Activated T-helper 17 cell treated with anti-CD3 and anti-CD28 coated beads, Interleukin-2, amount 50 U/mL, for 72 hours (primary cell): Measurements from ENCODE around the gene XRN1. TPM values are rescaled to one million over a fixed set of nuclear protein-coding genes. Genes with fewer than 3 reads are reported as not detected.
"Not testable (repeated sequence)": the region's sequence is repeated elsewhere in the genome, so short reads cannot be mapped to it uniquely, and the experiment has no call there.

Experiments used
- ATAC-seq: fragments of 150-1000 bp; cut with Tn5 transposase; replicated peaks from 2 replicates; pipeline ENCODE4 v1.10.0; 2021; ENCODE audit warnings: mild to moderate bottlenecking, moderate library complexity
- H3K27ac Mint-ChIP-seq: one replicate; pipeline ENCODE4 v1.8.0; 2022; ENCODE audit warnings: mixed read lengths
- H3K27me3 Mint-ChIP-seq: one replicate; pipeline ENCODE4 v1.8.0; 2022; ENCODE audit warnings: mixed read lengths
- H3K36me3 Mint-ChIP-seq: one replicate; pipeline ENCODE4 v1.8.0; 2022; ENCODE audit warnings: low read depth, mild to moderate bottlenecking, mixed read lengths
- H3K4me1 Mint-ChIP-seq: one replicate; pipeline ENCODE4 v1.8.0; 2022; ENCODE audit warnings: mixed read lengths
- H3K4me3 Mint-ChIP-seq: one replicate; pipeline ENCODE4 v1.8.0; 2022; ENCODE audit warnings: mild to moderate bottlenecking, mixed read lengths
- H3K9me3 Mint-ChIP-seq: one replicate; pipeline ENCODE4 v1.8.0; 2022; ENCODE audit warnings: mixed read lengths
- total RNA-seq, 2 donors: library from RNA; stranded (reverse); gene quantifications; one replicate each; pipeline ENCODE4 v1.2.3, GENCODE V29; 2022

XRN1 gene
- total RNA-seq, 2 donors from 2014 or later: 51.4 to 94.3 TPM

- not testable (repeated sequence) for H3K36me3 Mint-ChIP-seq, H3K27ac Mint-ChIP-seq, ATAC-seq, H3K4me3 Mint-ChIP-seq, H3K27me3 Mint-ChIP-seq, H3K9me3 Mint-ChIP-seq, H3K4me1 Mint-ChIP-seq
Measured at GRCh38 chr3:142400537-142400936, 47.3 kb downstream of the XRN1 start.

GRCh38 chr3:142394921-142395622 is 52.8 kb downstream of the XRN1 start:
- H3K4me1 Mint-ChIP-seq: no peaks in the 10 kb centered on the region
- ATAC-seq: no peak
- H3K4me3 Mint-ChIP-seq: no peak overlapping the region
- no peaks in the 10 kb centered on the region for H3K9me3 Mint-ChIP-seq
- no peaks in the 10 kb centered on the region for H3K27me3 Mint-ChIP-seq
- peaks cover 23% of the 10 kb centered on the region for H3K36me3 Mint-ChIP-seq
- H3K27ac Mint-ChIP-seq: no peak overlapping the region

GRCh38 chr3:142385078-142385477 is 62.8 kb downstream of the XRN1 start:
- H3K4me3 Mint-ChIP-seq: no peak overlapping the region
- peaks cover 99% of the 10 kb centered on the region for H3K36me3 Mint-ChIP-seq
- H3K27me3 Mint-ChIP-seq: no peaks in the 10 kb centered on the region
- no peaks in the 10 kb centered on the region for H3K9me3 Mint-ChIP-seq
- H3K4me1 Mint-ChIP-seq: no peaks in the 10 kb centered on the region
- no peak for ATAC-seq
- no peak overlapping the region for H3K27ac Mint-ChIP-seq

- no peak for ATAC-seq
- Mint-ChIP-seq H3K9me3 (no peaks in the 10 kb centered on the region), H3K36me3 (peaks cover 97% of the 10 kb centered on the region), H3K27ac (peak overlapping the region; percentile 76), H3K4me1 (no peaks in the 10 kb centered on the region), H3K4me3 (no peak overlapping the region), H3K27me3 (no peaks in the 10 kb centered on the region)
Measured at GRCh38 chr3:142374687-142375086, 73.2 kb downstream of the XRN1 start.

- not testable (repeated sequence) for H3K4me3 Mint-ChIP-seq, ATAC-seq, H3K27me3 Mint-ChIP-seq, H3K27ac Mint-ChIP-seq, H3K9me3 Mint-ChIP-seq, H3K4me1 Mint-ChIP-seq
- peaks cover 96% of the 10 kb centered on the region for H3K36me3 Mint-ChIP-seq
Measured at GRCh38 chr3:142369576-142369975, 78.3 kb downstream of the XRN1 start.

GRCh38 chr3:142366434-142366833 is 81.4 kb downstream of the XRN1 start:
- no peak for ATAC-seq
- Mint-ChIP-seq H3K4me1 (no peaks in the 10 kb centered on the region), H3K27ac (no peak overlapping the region), H3K9me3 (no peaks in the 10 kb centered on the region), H3K36me3 (peaks cover 96% of the 10 kb centered on the region), H3K27me3 (no peaks in the 10 kb centered on the region), H3K4me3 (no peak overlapping the region)

- Mint-ChIP-seq H3K27ac (no peak overlapping the region), H3K36me3 (peaks cover 87% of the 10 kb centered on the region), H3K4me1 (no peaks in the 10 kb centered on the region), H3K27me3 (no peaks in the 10 kb centered on the region), H3K9me3 (no peaks in the 10 kb centered on the region), H3K4me3 (no peak overlapping the region)
- no peak for ATAC-seq
Measured at GRCh38 chr3:142363936-142364467, 83.8 kb downstream of the XRN1 start.

GRCh38 chr3:142363433-142363832 is 84.4 kb downstream of the XRN1 start:
- not testable (repeated sequence) for H3K9me3 Mint-ChIP-seq, H3K4me1 Mint-ChIP-seq, H3K4me3 Mint-ChIP-seq, H3K27ac Mint-ChIP-seq, ATAC-seq, H3K27me3 Mint-ChIP-seq
- peaks cover 82% of the 10 kb centered on the region for H3K36me3 Mint-ChIP-seq

- H3K4me3 Mint-ChIP-seq: no peak overlapping the region
- ATAC-seq: no peak
- peaks cover 43% of the 10 kb centered on the region for H3K36me3 Mint-ChIP-seq
- peak overlapping the region; percentile 3 for H3K27ac Mint-ChIP-seq
- H3K27me3 Mint-ChIP-seq: no peaks in the 10 kb centered on the region
- H3K9me3 Mint-ChIP-seq: no peaks in the 10 kb centered on the region
- H3K4me1 Mint-ChIP-seq: no peaks in the 10 kb centered on the region
Measured at GRCh38 chr3:142359367-142359766, 88.5 kb downstream of the XRN1 start.

- Mint-ChIP-seq H3K27ac (no peak overlapping the region), H3K9me3 (no peaks in the 10 kb centered on the region), H3K36me3 (peaks cover 17% of the 10 kb centered on the region), H3K27me3 (no peaks in the 10 kb centered on the region), H3K4me3 (no peak overlapping the region), H3K4me1 (no peaks in the 10 kb centered on the region)
- no peak for ATAC-seq
Measured at GRCh38 chr3:142356818-142357217, 91.0 kb downstream of the XRN1 start.

GRCh38 chr3:142355692-142356091 is 92.1 kb downstream of the XRN1 start:
- Mint-ChIP-seq H3K36me3 (peaks cover 6% of the 10 kb centered on the region), H3K9me3 (no peaks in the 10 kb centered on the region), H3K4me3 (no peak overlapping the region), H3K27me3 (no peaks in the 10 kb centered on the region), H3K27ac (no peak overlapping the region), H3K4me1 (no peaks in the 10 kb centered on the region)
- ATAC-seq: no peak

GRCh38 chr3:142354076-142354475 is 93.8 kb downstream of the XRN1 start:
- no peak overlapping the region for H3K4me3 Mint-ChIP-seq
- H3K9me3 Mint-ChIP-seq: no peaks in the 10 kb centered on the region
- H3K36me3 Mint-ChIP-seq: peaks cover 2% of the 10 kb centered on the region
- no peaks in the 10 kb centered on the region for H3K4me1 Mint-ChIP-seq
- H3K27me3 Mint-ChIP-seq: no peaks in the 10 kb centered on the region
- no peak for ATAC-seq
- no peak overlapping the region for H3K27ac Mint-ChIP-seq

GRCh38 chr3:142353571-142353970 is 94.3 kb downstream of the XRN1 start:
- H3K27me3 Mint-ChIP-seq: no peaks in the 10 kb centered on the region
- no peak for ATAC-seq
- no peaks in the 10 kb centered on the region for H3K9me3 Mint-ChIP-seq
- H3K27ac Mint-ChIP-seq: no peak overlapping the region
- peaks cover 7% of the 10 kb centered on the region for H3K36me3 Mint-ChIP-seq
- H3K4me3 Mint-ChIP-seq: no peak overlapping the region
- no peaks in the 10 kb centered on the region for H3K4me1 Mint-ChIP-seq

GRCh38 chr3:142352698-142353097 is 95.1 kb downstream of the XRN1 start:
- H3K4me1 Mint-ChIP-seq, H3K9me3 Mint-ChIP-seq, H3K27me3 Mint-ChIP-seq, H3K27ac Mint-ChIP-seq, ATAC-seq, H3K4me3 Mint-ChIP-seq: not testable (repeated sequence)
- H3K36me3 Mint-ChIP-seq: peaks cover 15% of the 10 kb centered on the region

- ATAC-seq: no peak
Measured at GRCh38 chr3:142348460-142348859, 99.4 kb downstream of the XRN1 start.

More at GRCh38 chr3:142348460-142348859, 99.4 kb downstream of the XRN1 start:
- no peaks in the 10 kb centered on the region for H3K27me3 Mint-ChIP-seq
- peaks cover 53% of the 10 kb centered on the region for H3K36me3 Mint-ChIP-seq
- H3K27ac Mint-ChIP-seq: no peak overlapping the region
- H3K4me3 Mint-ChIP-seq: no peak overlapping the region
- no peaks in the 10 kb centered on the region for H3K4me1 Mint-ChIP-seq
- no peaks in the 10 kb centered on the region for H3K9me3 Mint-ChIP-seq
